IMR-90 (cell line): ENCODE results near the gene LHFPL3. TPM values are rescaled to one million over a fixed set of nuclear protein-coding genes. Genes with fewer than 3 reads are reported as not detected.

Source experiments
- ATAC-seq: fragments of 200-7000 bp; cut with Tn5 transposase; 2 replicates; pipeline ENCODE4 v1.9.1; 2020; ENCODE audit warnings: low read depth, mild to moderate bottlenecking, moderate library complexity
- BruUV-seq: library from RNA; stranded (reverse); fragments of 400-500 nt; replicated peaks from 2 replicates; lab custom pipeline; 2021; lab: Mats Ljungman, UMichigan
- CTCF ChIA-PET: fragments of 300-600 bp; formaldehyde crosslinking; extraction: SDS; loops from one replicate; lab custom pipeline; 2021; ENCODE audit warnings: antibody characterized with exemption; lab: Yijun Ruan, JAX
- POLR2A ChIA-PET: fragments of 300-600 bp; sonication (Branson Sonifier 250); formaldehyde crosslinking; loops from one replicate; lab custom pipeline; 2022; ENCODE audit warnings: antibody characterized with exemption; ENCODE audit not compliant: unreplicated experiment; lab: Charles Lee
- DNase-seq: peaks from one replicate; pipeline ENCODE4 v3.0.0; 2013
- H2AFZ ChIP-seq: replicated peaks from 2 replicates; pipeline ENCODE3; 2013; ENCODE audit warnings: low read length, mild to moderate bottlenecking; ENCODE audit not compliant: poor library complexity
- H2AK5ac ChIP-seq: 2 replicates; pipeline ENCODE4 v1.6.1; 2013; ENCODE audit warnings: low read depth, low read length, inconsistent platforms
- H2AK9ac ChIP-seq: replicated peaks from 2 replicates; pipeline ENCODE3; 2013; ENCODE audit warnings: mild to moderate bottlenecking, low read depth, low read length, moderate library complexity; ENCODE audit not compliant: poor library complexity
- H2BK120ac ChIP-seq: 2 replicates; pipeline ENCODE4 v1.6.1; 2013; ENCODE audit warnings: low read depth, low read length, inconsistent platforms
- H2BK15ac ChIP-seq: 3 replicates; pipeline ENCODE4 v1.6.1; 2013; ENCODE audit warnings: low read depth, low read length, inconsistent platforms
- H2BK20ac ChIP-seq: 2 replicates; pipeline ENCODE4 v1.6.1; 2013; ENCODE audit warnings: low read depth, mild to moderate bottlenecking, inconsistent platforms, low read length, moderate library complexity
- H2BK5ac ChIP-seq: 2 replicates; pipeline ENCODE4 v1.6.1; 2013; ENCODE audit warnings: mild to moderate bottlenecking, low read depth, low read length, inconsistent platforms; ENCODE audit not compliant: poor library complexity, severe bottlenecking
- H3K14ac ChIP-seq: replicated peaks from 2 replicates; pipeline ENCODE4 v1.6.1; 2013; ENCODE audit warnings: low read depth, low read length, inconsistent platforms
- H3K18ac ChIP-seq: 2 replicates; pipeline ENCODE4 v1.6.1; 2013; ENCODE audit warnings: low read depth, low read length, control low read depth
- H3K23ac ChIP-seq: 2 replicates; pipeline ENCODE4 v1.6.1; 2013; ENCODE audit warnings: low read depth, low read length, inconsistent platforms
- H3K27ac ChIP-seq: 2 replicates; pipeline ENCODE4 v1.5.1; 2013; ENCODE audit warnings: mild to moderate bottlenecking, control low read depth, low read length; ENCODE audit not compliant: insufficient read depth
- H3K27me3 ChIP-seq: 2 replicates; pipeline ENCODE4 v1.6.1; 2013; ENCODE audit warnings: low read length; ENCODE audit not compliant: control insufficient read depth, insufficient read depth
- H3K36me3 ChIP-seq: 2 replicates; pipeline ENCODE4 v1.6.1; 2013; ENCODE audit warnings: low read length, mixed read lengths; ENCODE audit not compliant: control insufficient read depth, insufficient read depth
- H3K4ac ChIP-seq: 2 replicates; pipeline ENCODE4 v1.6.1; 2013; ENCODE audit warnings: low read depth, low read length, inconsistent platforms
- H3K4me1 ChIP-seq: 2 replicates; pipeline ENCODE4 v1.6.1; 2013; ENCODE audit warnings: low read length, mixed read lengths; ENCODE audit not compliant: control insufficient read depth, insufficient read depth
- H3K4me2 ChIP-seq: 2 replicates; pipeline ENCODE4 v1.6.1; 2013; ENCODE audit warnings: low read depth, mild to moderate bottlenecking, control low read depth, low read length, moderate library complexity
- H3K4me3 ChIP-seq: 2 replicates; pipeline ENCODE4 v1.5.1; 2013; ENCODE audit warnings: low read depth, mild to moderate bottlenecking, control low read depth, low read length, moderate library complexity; ENCODE audit not compliant: insufficient read depth
- H3K56ac ChIP-seq: 2 replicates; pipeline ENCODE4 v1.6.1; 2013; ENCODE audit warnings: low read length, inconsistent platforms; ENCODE audit not compliant: insufficient read depth; ENCODE audit errors: extremely low read depth
- H3K79me1 ChIP-seq, 2 experiments: 2 replicates each; pipeline ENCODE4 v1.6.1; 2013; ENCODE audit warnings: low read length in 2 of 2, inconsistent platforms in 1 of 2, low read depth in 1 of 2
- H3K9ac ChIP-seq: 2 replicates; pipeline ENCODE4 v1.6.1; 2013; ENCODE audit warnings: low read depth, low read length, control low read depth
- H3K9me1 ChIP-seq: 2 replicates; pipeline ENCODE4 v1.6.1; 2013; ENCODE audit warnings: low read length, inconsistent platforms; ENCODE audit not compliant: insufficient read depth
- H3K9me3 ChIP-seq: 2 replicates; pipeline ENCODE4 v1.6.1; 2013; ENCODE audit warnings: low read length; ENCODE audit not compliant: control insufficient read depth, insufficient read depth
- H4K20me1 ChIP-seq: 2 replicates; pipeline ENCODE4 v1.6.1; 2013; ENCODE audit warnings: low read length, inconsistent platforms; ENCODE audit not compliant: insufficient read depth
- H4K5ac ChIP-seq: 2 replicates; pipeline ENCODE4 v1.6.1; 2013; ENCODE audit warnings: mild to moderate bottlenecking, low read depth, low read length, control low read depth
- H4K8ac ChIP-seq, 2 experiments: 2 replicates each; pipeline ENCODE4 v1.6.1; 2013; ENCODE audit warnings: low read depth in 2 of 2, low read length in 2 of 2, control low read depth in 1 of 2, inconsistent platforms in 1 of 2
- H4K91ac ChIP-seq: 2 replicates; pipeline ENCODE4 v1.6.1; 2013; ENCODE audit warnings: low read depth, low read length, inconsistent platforms; ENCODE audit not compliant: insufficient read depth
- CHD1 ChIP-seq: IDR thresholded peaks from 2 replicates; pipeline ENCODE4 v1.6.1; 2012; ENCODE audit warnings: low read depth, low read length, improper control_type of control experiment
- CTCF ChIP-seq: conservative IDR thresholded peaks from 2 replicates; pipeline ENCODE4 v1.5.1; 2012; ENCODE audit warnings: mild to moderate bottlenecking, low read depth, low read length, improper control_type of control experiment
- FOS ChIP-seq: fragments of 150-350 bp; IDR thresholded peaks from 2 replicates; pipeline ENCODE4 v1.6.1; 2016; ENCODE audit warnings: low read depth, low read length
- MXI1 ChIP-seq: IDR thresholded peaks from 2 replicates; pipeline ENCODE4 v1.6.1; 2012; ENCODE audit warnings: low read depth, mild to moderate bottlenecking, low read length, moderate library complexity, borderline replicate concordance
- POLR2A ChIP-seq: IDR thresholded peaks from 2 replicates; pipeline ENCODE4 v1.6.1; 2012; ENCODE audit warnings: mild to moderate bottlenecking, low read depth, low read length
- RCOR1 ChIP-seq: IDR thresholded peaks from 2 replicates; pipeline ENCODE4 v1.6.1; 2012; ENCODE audit warnings: mild to moderate bottlenecking, low read length, improper control_type of control experiment; ENCODE audit not compliant: insufficient replicate concordance
- SMC3 ChIP-seq: fragments of 150-350 bp; IDR thresholded peaks from 2 replicates; pipeline ENCODE4 v1.6.1; 2016; ENCODE audit warnings: low read depth, mild to moderate bottlenecking, antibody characterized with exemption, low read length, moderate library complexity
- USF2 ChIP-seq: fragments of 150-350 bp; IDR thresholded peaks from 2 replicates; pipeline ENCODE4 v1.6.1; 2017; ENCODE audit warnings: mild to moderate bottlenecking, antibody characterized with exemption, low read length, low read depth
- WGBS, 2 experiments: methylation state at CpG; one replicate each; pipeline versions ENCODE4 v1.1.5 to v1.1.7; 2013; ENCODE audit warnings: missing lambda C conversion rate in 2 of 2; ENCODE audit not compliant: insufficient read length in 1 of 2; ENCODE audit errors: extremely low coverage in 2 of 2; 5-methylcytosine and 5-hydroxymethylcytosine counted together
- dilution Hi-C: fragments of 300-500 bp; cut with HindIII; formaldehyde crosslinking; loops from one replicate; pipeline ENCODE4 v1.14.3; 2018; ENCODE audit warnings: low sequenced_read_pairs; ENCODE audit not compliant: unreplicated experiment
- in situ Hi-C: fragments of 300-500 bp; cut with MboI; formaldehyde crosslinking; loops from 3 replicates; pipeline ENCODE4 v1.14.3; 2019; ENCODE audit warnings: low sequenced_read_pairs, inconsistent platforms, mixed read lengths
- intact Hi-C: fragments of 100-400 bp; cut with micrococcal nuclease; formaldehyde crosslinking; loops from 2 replicates; pipeline ENCODE4 v1.10.0; 2022
- polyA plus RNA-seq, 3 experiments: library from polyadenylated mRNA; depleted of rRNA; stranded (reverse); fragments of >200 nt; gene quantifications; 2 replicates each; pipeline ENCODE4 v1.2.3, GENCODE V29; 2012; ENCODE audit warnings: low replicate concordance in 1 of 3
- total RNA-seq: library from RNA; depleted of rRNA; stranded (reverse); fragments of >200 nt; gene quantifications from 2 replicates; pipeline ENCODE4 v1.2.3, GENCODE V29; 2012

The LHFPL3 gene
- total and polyA plus RNA-seq, 2 of the 4 experiments (the other 2 are of a cell fraction) = not detected

DNA sequence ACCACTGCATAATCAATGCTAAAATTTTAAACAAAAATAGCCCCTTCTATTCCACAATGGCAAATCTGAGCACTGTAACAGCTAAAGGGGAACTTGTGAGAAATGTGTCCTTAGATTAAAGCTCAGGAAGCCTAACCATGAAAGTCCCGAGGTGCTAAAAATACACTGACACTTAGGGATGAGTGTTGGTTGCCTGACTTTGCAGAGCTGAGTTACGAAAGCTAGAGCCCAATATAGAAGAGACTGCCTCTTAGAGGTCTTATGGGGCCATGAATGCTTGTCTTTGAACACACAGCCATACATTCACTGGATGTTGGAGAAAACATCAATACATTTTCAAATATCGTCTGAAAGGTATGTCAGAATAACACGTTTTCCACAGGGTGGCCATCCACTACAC is 209.7 kb downstream of the LHFPL3 start:
- ChIA-PET POLR2A (no interaction called here), CTCF (no interaction called here)
- Histone ChIP-seq H2AFZ (no peak overlapping the region), H2BK15ac (no peak overlapping the region), H4K20me1 (no peaks in the 10 kb centered on the region), H3K14ac (no peak overlapping the region), H3K18ac (no peak overlapping the region), H3K4ac (no peak overlapping the region), H4K5ac (no peak overlapping the region), H2AK9ac (no peak overlapping the region), H3K9me3 (peaks cover 10% of the 10 kb centered on the region), H2BK120ac (no peak overlapping the region), H3K4me3 (no peak overlapping the region), H4K91ac (no peak overlapping the region), H2BK20ac (no peak overlapping the region), H2AK5ac (no peak overlapping the region), H3K9me1 (no peaks in the 10 kb centered on the region), H3K23ac (no peak overlapping the region), H3K9ac (no peak overlapping the region), H3K36me3 (no peaks in the 10 kb centered on the region), H3K79me1 (no peaks in the 10 kb centered on the region), H3K4me1 (no peaks in the 10 kb centered on the region), H3K27me3 (no peaks in the 10 kb centered on the region), H3K4me2 (no peak overlapping the region), H4K8ac (no peak overlapping the region), H2BK5ac (no peak overlapping the region), H3K27ac (no peak overlapping the region), H3K56ac (no peak overlapping the region)
- intact Hi-C loops = no loop called here
- WGBS, 2 experiments = no CpG with 5 or more reads among the region's 4 CpGs
- no peak for TF ChIP-seq USF2
- no peak for TF ChIP-seq CHD1
- no peak for TF ChIP-seq FOS
- TF ChIP-seq RCOR1 = no peak
- TF ChIP-seq CTCF = no peak
- TF ChIP-seq MXI1 = no peak
- no peak for TF ChIP-seq SMC3
- TF ChIP-seq POLR2A = no peak
- in situ Hi-C loops = no loop called here
- ATAC-seq (no peak), DNase-seq (no peak)
- dilution Hi-C loops = no loop called here
- BruUV-seq = no TSS peak
